Fibroblast of lung (primary cell): ENCODE measurements around the gene PLSCR4. TPM values are rescaled to one million over a fixed set of nuclear protein-coding genes. Genes with fewer than 3 reads are reported as not detected.

Source experiments
- DNase-seq, 2 donors: peaks; one replicate each; pipeline versions ENCODE4 v3.0.0 to v3.0.0-alpha.2; 2010; ENCODE audit warnings: low read depth in 2 of 2
- H2AFZ ChIP-seq: 2 replicates; pipeline ENCODE4 v1.5.1; 2012; ENCODE audit warnings: low read length, control low read depth, inconsistent platforms
- H3K27ac ChIP-seq: 2 replicates; pipeline ENCODE4 v1.5.1; 2011; ENCODE audit warnings: low read length, control low read depth; ENCODE audit not compliant: insufficient read depth
- H3K27me3 ChIP-seq: 2 replicates; pipeline ENCODE4 v1.5.1; 2011; ENCODE audit warnings: mild to moderate bottlenecking, low read length; ENCODE audit not compliant: control insufficient read depth, insufficient read depth
- H3K36me3 ChIP-seq: 2 replicates; pipeline ENCODE4 v1.5.1; 2011; ENCODE audit warnings: low read length; ENCODE audit not compliant: control insufficient read depth, insufficient read depth
- H3K4me1 ChIP-seq: 2 replicates; pipeline ENCODE4 v1.5.1; 2011; ENCODE audit warnings: low read length; ENCODE audit not compliant: control insufficient read depth, insufficient read depth; ENCODE audit errors: extremely low read depth
- H3K4me2 ChIP-seq: 2 replicates; pipeline ENCODE4 v1.5.1; 2011; ENCODE audit warnings: low read length, control low read depth; ENCODE audit not compliant: insufficient read depth; ENCODE audit errors: extremely low read depth
- H3K4me3 ChIP-seq, 4 experiments: fragments of 200-600 bp in 1 of 4; sonication (generic) in 1 of 4; replicated peaks in 1 of 4; 2 replicates each; pipeline ENCODE4 v1.5.1; 2011 to 2016; ENCODE audit warnings: low read length in 4 of 4, low read depth in 3 of 4, mild to moderate bottlenecking in 3 of 4, control low read depth in 2 of 4, inconsistent platforms in 1 of 4, mixed read lengths in 1 of 4; ENCODE audit not compliant: insufficient read depth in 1 of 4; ENCODE audit errors: control extremely low read depth in 1 of 4
- H3K79me2 ChIP-seq: 2 replicates; pipeline ENCODE4 v1.5.1; 2012; ENCODE audit warnings: mild to moderate bottlenecking, low read length, inconsistent platforms; ENCODE audit not compliant: control insufficient read depth, insufficient read depth
- H3K9ac ChIP-seq: 2 replicates; pipeline ENCODE4 v1.5.1; 2011; ENCODE audit warnings: mild to moderate bottlenecking, low read length, control low read depth; ENCODE audit not compliant: insufficient read depth
- H3K9me3 ChIP-seq: 2 replicates; pipeline ENCODE4 v1.5.1; 2012; ENCODE audit warnings: low read depth, low read length; ENCODE audit not compliant: control insufficient read depth, insufficient read depth
- H4K20me1 ChIP-seq: 2 replicates; pipeline ENCODE4 v1.5.1; 2011; ENCODE audit warnings: low read length; ENCODE audit not compliant: control insufficient read depth, insufficient read depth; ENCODE audit errors: extremely low read depth
- CTCF ChIP-seq, 2 donors: IDR thresholded peaks in 1 of 2; conservative IDR thresholded peaks in 1 of 2; 1 replicate in 1 of 2; 2 replicates in 1 of 2; pipeline ENCODE4 v1.5.1; 2011 to 2012; ENCODE audit warnings: low read length in 2 of 2, control low read depth in 1 of 2, inconsistent platforms in 1 of 2, low read depth in 1 of 2, mild to moderate bottlenecking in 1 of 2
- EZH2 ChIP-seq: IDR thresholded peaks from 2 replicates; pipeline ENCODE4 v1.5.1; 2012; ENCODE audit warnings: low read length, control low read depth, mild to moderate bottlenecking; ENCODE audit errors: missing control alignments
- polyA plus RNA-seq, 2 donors: library from polyadenylated mRNA; depleted of rRNA in 1 of 2; stranded (reverse) in 1 of 2; unstranded in 1 of 2; fragments of >200 nt; gene quantifications; 2 replicates each; pipeline ENCODE4 v1.2.1, GENCODE V29; 2011 to 2012; ENCODE audit warnings: missing spikeins in 1 of 2
- total RNA-seq: library from RNA; depleted of rRNA; stranded (reverse); fragments of >200 nt; gene quantifications from 2 replicates; pipeline ENCODE4 v1.2.1, GENCODE V29; 2014

Gene PLSCR4
- total and polyA plus RNA-seq, 2 donors (not counting 1 experiment from before 2014, with no cell fraction given) = 36.7 to 57.6 TPM

GRCh38 chr3:146273721-146274407, 23.0 kb upstream of the PLSCR4 start:
- H2AFZ ChIP-seq = no peak overlapping the region
- no peak overlapping the region for H3K27ac ChIP-seq
- TF ChIP-seq EZH2 (no peak), CTCF (conservative IDR thresholded peaks at IDR 0.05 in 1 of 2, IDR thresholded peaks at IDR 0.05 in 1 of 2; ENCODE audit: low read depth in 1 of 2, low read length in 2 of 2) (no peak)
- no peak for DNase-seq
- H4K20me1 ChIP-seq = no peaks in the 10 kb centered on the region
- H3K9me3 ChIP-seq = no peaks in the 10 kb centered on the region
- no peak overlapping the region for H3K4me2 ChIP-seq
- no peaks in the 10 kb centered on the region for H3K79me2 ChIP-seq
- H3K36me3 ChIP-seq = no peaks in the 10 kb centered on the region
- H3K27me3 ChIP-seq = no peaks in the 10 kb centered on the region
- no peaks in the 10 kb centered on the region for H3K4me1 ChIP-seq
- H3K9ac ChIP-seq = no peak overlapping the region
- H3K4me3 ChIP-seq = no peak overlapping the region

GRCh38 chr3:146271180-146271579, 20.3 kb upstream of the PLSCR4 start:
- DNase-seq = peak in 1 of 2 donors; percentile 36
- Histone ChIP-seq H3K9ac (no peak overlapping the region), H3K27ac (no peak overlapping the region), H4K20me1 (no peaks in the 10 kb centered on the region), H3K36me3 (no peaks in the 10 kb centered on the region), H3K9me3 (no peaks in the 10 kb centered on the region), H3K4me1 (no peaks in the 10 kb centered on the region), H2AFZ (no peak overlapping the region), H3K79me2 (no peaks in the 10 kb centered on the region), H3K4me2 (no peak overlapping the region), H3K27me3 (no peaks in the 10 kb centered on the region), H3K4me3 (no peak overlapping the region)
- TF ChIP-seq CTCF (conservative IDR thresholded peaks at IDR 0.05 in 1 of 2, IDR thresholded peaks at IDR 0.05 in 1 of 2; ENCODE audit: low read depth in 1 of 2, low read length in 2 of 2) (no peak), EZH2 (no peak)

- no peaks in the 10 kb centered on the region for H3K36me3 ChIP-seq
- H3K4me3 ChIP-seq = no peak overlapping the region
- no peaks in the 10 kb centered on the region for H3K27me3 ChIP-seq
- H3K9me3 ChIP-seq = no peaks in the 10 kb centered on the region
- H4K20me1 ChIP-seq = no peaks in the 10 kb centered on the region
- no peak for TF ChIP-seq EZH2
- TF ChIP-seq CTCF (conservative IDR thresholded peaks at IDR 0.05 in 1 of 2, IDR thresholded peaks at IDR 0.05 in 1 of 2; ENCODE audit: low read depth in 1 of 2, low read length in 2 of 2) = no peak
- no peaks in the 10 kb centered on the region for H3K4me1 ChIP-seq
- no peaks in the 10 kb centered on the region for H3K79me2 ChIP-seq
- no peak overlapping the region for H3K9ac ChIP-seq
- no peak overlapping the region for H3K4me2 ChIP-seq
- DNase-seq = no peak
- no peak overlapping the region for H3K27ac ChIP-seq
- no peak overlapping the region for H2AFZ ChIP-seq
These were observed 18.4 kb upstream of the PLSCR4 start for GRCh38 chr3:146269271-146269670.
